Endothelial cell of umbilical vein (primary cell): Measurements from ENCODE around the gene PRR15. TPM values are rescaled to one million over a fixed set of nuclear protein-coding genes. Genes with fewer than 3 reads are reported as not detected.

ENCODE experiments used
- BruUV-seq: library from RNA; stranded (reverse); fragments of 400-500 nt; replicated peaks from 2 replicates; lab custom pipeline; 2021; lab: Mats Ljungman, UMichigan
- CTCF ChIA-PET: fragments of 300-600, 350-600 bp; sonication (Branson Sonifier 250); formaldehyde crosslinking; loops from one replicate; lab custom pipeline; 2021; ENCODE audit warnings: antibody characterized with exemption, inconsistent platforms; lab: Charles Lee
- POLR2A ChIA-PET: fragments of 300-600, 350-600 bp; sonication (Branson Sonifier 250); formaldehyde crosslinking; loops from one replicate; lab custom pipeline; 2021; ENCODE audit warnings: antibody characterized with exemption, inconsistent platforms; lab: Charles Lee
- DNase-seq: peaks from one replicate; pipeline ENCODE4 v3.0.0-alpha.2; 2011; ENCODE audit warnings: low read depth, low spot score
- FAIRE-seq: peaks from 2 replicates; lab custom pipeline; 2011; peaks lifted over from hg19 to GRCh38; lab: Jason Lieb, UNC
- H2AFZ ChIP-seq: 2 replicates; pipeline ENCODE4 v1.6.0; 2012; ENCODE audit warnings: low read depth, low read length, control low read depth, inconsistent platforms
- H3K27ac ChIP-seq: 2 replicates; pipeline ENCODE4 v1.5.1; 2011; ENCODE audit warnings: low read depth, mild to moderate bottlenecking, control low read depth, low read length, moderate library complexity; ENCODE audit not compliant: insufficient read depth
- H3K27me3 ChIP-seq, 2 experiments: 2 replicates each; pipeline versions ENCODE4 v1.6.0 to v1.6.1; 2011; ENCODE audit warnings: low read length in 2 of 2, mixed read lengths in 1 of 2; ENCODE audit not compliant: control insufficient read depth in 2 of 2, insufficient read depth in 2 of 2
- H3K36me3 ChIP-seq, 2 experiments: 2 replicates in 1 of 2; 3 replicates in 1 of 2; pipeline ENCODE4 v1.5.1; 2011; ENCODE audit warnings: low read length in 2 of 2, mild to moderate bottlenecking in 1 of 2, moderate library complexity in 1 of 2; ENCODE audit not compliant: control insufficient read depth in 2 of 2, insufficient read depth in 2 of 2; ENCODE audit errors: extremely low read depth in 1 of 2
- H3K4me1 ChIP-seq: 3 replicates; pipeline ENCODE4 v1.5.1; 2011; ENCODE audit warnings: mild to moderate bottlenecking, low read length; ENCODE audit not compliant: control insufficient read depth, insufficient read depth; ENCODE audit errors: extremely low read depth
- H3K4me2 ChIP-seq: 2 replicates; pipeline ENCODE4 v1.6.1; 2011; ENCODE audit warnings: low read length, control low read depth, mixed read lengths; ENCODE audit not compliant: insufficient read depth
- H3K4me3 ChIP-seq, 3 experiments: fragments of 200-600 bp in 1 of 3; sonication (generic), shearing (Covaris generic) in 1 of 3; replicated peaks in 1 of 3; 2 replicates each; pipeline ENCODE4 v1.5.1; 2011 to 2016; ENCODE audit warnings: control low read depth in 3 of 3, low read length in 3 of 3, mild to moderate bottlenecking in 2 of 3, inconsistent platforms in 1 of 3, low read depth in 1 of 3, moderate library complexity in 1 of 3; ENCODE audit not compliant: insufficient read depth in 1 of 3
- H3K79me2 ChIP-seq: 2 replicates; pipeline ENCODE4 v1.6.0; 2012; ENCODE audit warnings: low read length, inconsistent platforms; ENCODE audit not compliant: control insufficient read depth, insufficient read depth
- H3K9ac ChIP-seq: replicated peaks from 2 replicates; pipeline ENCODE3; 2011; ENCODE audit warnings: low read length, control low read depth; ENCODE audit not compliant: insufficient read depth; ENCODE audit errors: extremely low read depth
- H3K9me1 ChIP-seq: replicated peaks from 3 replicates; pipeline ENCODE4 v1.6.0; 2011; ENCODE audit warnings: mild to moderate bottlenecking, low read length; ENCODE audit not compliant: control insufficient read depth, insufficient read depth; ENCODE audit errors: extremely low read depth
- H3K9me3 ChIP-seq: replicated peaks from 2 replicates; pipeline ENCODE4 v1.5.1; 2012; ENCODE audit warnings: low read length, inconsistent platforms; ENCODE audit not compliant: control insufficient read depth, insufficient read depth
- H4K20me1 ChIP-seq: replicated peaks from 2 replicates; pipeline ENCODE3; 2011; ENCODE audit warnings: mild to moderate bottlenecking, low read length; ENCODE audit not compliant: control insufficient read depth, insufficient read depth; ENCODE audit errors: extremely low read depth
- EZH2 ChIP-seq: IDR thresholded peaks from 2 replicates; pipeline ENCODE4 v1.6.1; 2012; ENCODE audit warnings: borderline replicate concordance, low read depth, mild to moderate bottlenecking, moderate library complexity, low read length, inconsistent platforms; ENCODE audit not compliant: severe bottlenecking
- FOS ChIP-seq: IDR thresholded peaks from 2 replicates; pipeline ENCODE4 v1.6.1; 2011; ENCODE audit warnings: mild to moderate bottlenecking, low read length, moderate library complexity, borderline replicate concordance; ENCODE audit not compliant: insufficient read depth
- GATA2 ChIP-seq: IDR thresholded peaks from 2 replicates; pipeline ENCODE4 v1.7.0; 2011; ENCODE audit warnings: low read depth, mild to moderate bottlenecking, moderate library complexity, mixed read lengths, low read length; ENCODE audit not compliant: insufficient read length, insufficient read depth
- JUN ChIP-seq: IDR thresholded peaks from 2 replicates; pipeline ENCODE4 v1.6.1; 2011; ENCODE audit warnings: borderline replicate concordance, low read depth; ENCODE audit not compliant: insufficient read length, insufficient read depth
- MYC ChIP-seq: IDR thresholded peaks from one replicate; pipeline ENCODE4 v1.6.1; 2011; ENCODE audit warnings: mild to moderate bottlenecking, low read depth, low read length
- POLR2A ChIP-seq: IDR thresholded peaks from 2 replicates; pipeline ENCODE4 v1.6.1; 2012; ENCODE audit warnings: low read depth, mild to moderate bottlenecking, control low read depth, low read length
- POLR2AphosphoS5 ChIP-seq: IDR thresholded peaks from 2 replicates; pipeline ENCODE4 v1.6.1; 2012; ENCODE audit warnings: low read depth, mild to moderate bottlenecking, control low read depth, low read length, moderate library complexity; ENCODE audit not compliant: insufficient read depth
- dilution Hi-C: fragments of 300-500 bp; cut with MboI; formaldehyde crosslinking; loops from one replicate; pipeline ENCODE4 v1.15.0; 2019; ENCODE audit warnings: low sequenced_read_pairs; ENCODE audit not compliant: extremely low pct_ligation_motif_present
- intact Hi-C: fragments of 100-400 bp; cut with micrococcal nuclease; formaldehyde crosslinking; loops from one replicate; pipeline ENCODE4 v1.10.0; 2022
- polyA plus RNA-seq, 4 experiments: library from polyadenylated mRNA; depleted of rRNA in 3 of 4; stranded (reverse) in 3 of 4; unstranded in 1 of 4; fragments of >200 nt; gene quantifications; 2 replicates each; pipeline versions ENCODE4 v1.2.1 to v1.2.3, GENCODE V29; 2011 to 2012; ENCODE audit warnings: missing spikeins in 1 of 4
- total RNA-seq: library from RNA; stranded (reverse); gene quantifications from 2 replicates; pipeline ENCODE4 v1.2.3, GENCODE V29; 2021
- TF ChIP-seq, protein P1 (sequence below), 2 donors: IDR thresholded peaks; 1 replicate in 1 of 2; 2 replicates in 1 of 2; pipeline ENCODE4 v1.5.1; 2011; ENCODE audit warnings: low read length in 2 of 2, mild to moderate bottlenecking in 2 of 2, moderate library complexity in 2 of 2, control low read depth in 1 of 2, inconsistent platforms in 1 of 2, low read depth in 1 of 2; ENCODE audit not compliant: insufficient read depth in 1 of 2; ENCODE audit errors: extremely low read depth in 1 of 2
- TF ChIP-seq, protein P2 (sequence below): IDR thresholded peaks from 2 replicates; pipeline ENCODE4 v1.6.1; 2011; ENCODE audit not compliant: insufficient read depth, insufficient read length

PRR15 gene
- total and polyA plus RNA-seq, 2 donors (not counting 3 experiments of a cell fraction or from before 2014, with no cell fraction given) = 1.8 to 5.0 TPM

DNA sequence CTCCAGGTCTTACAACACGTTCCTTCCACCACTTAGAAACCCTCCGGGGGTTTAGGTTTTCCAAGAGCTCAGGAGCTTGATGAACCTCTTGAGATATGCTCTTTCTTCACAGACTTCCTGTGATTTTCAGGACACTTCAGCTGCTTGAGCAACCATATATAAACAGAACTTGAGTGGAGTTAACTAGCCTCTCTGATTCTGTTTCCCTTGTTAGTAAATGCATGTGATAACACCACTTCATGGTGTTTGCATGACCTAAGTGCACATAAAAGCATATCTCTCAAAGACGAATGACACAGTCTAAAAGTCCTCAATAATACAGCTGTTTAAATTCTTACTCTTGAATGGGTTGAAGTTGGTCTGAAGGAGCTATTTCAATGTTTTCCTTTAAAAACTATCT, 9.9 kb downstream of the PRR15 start:
- Histone ChIP-seq H3K4me2 (no peak overlapping the region), H3K9me1 (no peaks in the 10 kb centered on the region), H3K27ac (no peak overlapping the region), H3K9me3 (no peaks in the 10 kb centered on the region), H3K4me1 (no peaks in the 10 kb centered on the region), H3K79me2 (no peaks in the 10 kb centered on the region), H4K20me1 (no peaks in the 10 kb centered on the region), H3K4me3 (no peak overlapping the region), H2AFZ (no peak overlapping the region), H3K36me3 (no peaks in the 10 kb centered on the region), H3K9ac (no peak overlapping the region), H3K27me3 (peaks cover 6 to 11% of the 10 kb centered on the region in 2 experiments)
- dilution Hi-C loops (no loop called here), intact Hi-C loops (no loop called here)
- FAIRE-seq (no peak), DNase-seq (no peak)
- POLR2A ChIA-PET = no interaction called here
- CTCF ChIA-PET = no interaction called here
- no TSS peak for BruUV-seq
- TF ChIP-seq EZH2 = no peak
- TF ChIP-seq GATA2 = no peak
- no peak for TF ChIP-seq POLR2AphosphoS5
- TF ChIP-seq FOS = no peak
- no peak for TF ChIP-seq POLR2A
- TF ChIP-seq JUN = no peak
- TF ChIP-seq, protein P1, sequence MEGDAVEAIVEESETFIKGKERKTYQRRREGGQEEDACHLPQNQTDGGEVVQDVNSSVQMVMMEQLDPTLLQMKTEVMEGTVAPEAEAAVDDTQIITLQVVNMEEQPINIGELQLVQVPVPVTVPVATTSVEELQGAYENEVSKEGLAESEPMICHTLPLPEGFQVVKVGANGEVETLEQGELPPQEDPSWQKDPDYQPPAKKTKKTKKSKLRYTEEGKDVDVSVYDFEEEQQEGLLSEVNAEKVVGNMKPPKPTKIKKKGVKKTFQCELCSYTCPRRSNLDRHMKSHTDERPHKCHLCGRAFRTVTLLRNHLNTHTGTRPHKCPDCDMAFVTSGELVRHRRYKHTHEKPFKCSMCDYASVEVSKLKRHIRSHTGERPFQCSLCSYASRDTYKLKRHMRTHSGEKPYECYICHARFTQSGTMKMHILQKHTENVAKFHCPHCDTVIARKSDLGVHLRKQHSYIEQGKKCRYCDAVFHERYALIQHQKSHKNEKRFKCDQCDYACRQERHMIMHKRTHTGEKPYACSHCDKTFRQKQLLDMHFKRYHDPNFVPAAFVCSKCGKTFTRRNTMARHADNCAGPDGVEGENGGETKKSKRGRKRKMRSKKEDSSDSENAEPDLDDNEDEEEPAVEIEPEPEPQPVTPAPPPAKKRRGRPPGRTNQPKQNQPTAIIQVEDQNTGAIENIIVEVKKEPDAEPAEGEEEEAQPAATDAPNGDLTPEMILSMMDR (IDR thresholded peaks at IDR 0.05; ENCODE audit: extremely low read depth in 1 of 2, insufficient read depth in 1 of 2, low read depth in 1 of 2, low read length in 2 of 2) = no peak
- TF ChIP-seq, protein P2, sequence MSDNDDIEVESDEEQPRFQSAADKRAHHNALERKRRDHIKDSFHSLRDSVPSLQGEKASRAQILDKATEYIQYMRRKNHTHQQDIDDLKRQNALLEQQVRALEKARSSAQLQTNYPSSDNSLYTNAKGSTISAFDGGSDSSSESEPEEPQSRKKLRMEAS = no peak
- no peak for TF ChIP-seq MYC
